ENCODE measurements around the gene MYCBP2. TPM values are rescaled to one million over a fixed set of nuclear protein-coding genes. Genes with fewer than 3 reads are reported as not detected.
"Not testable (repeated sequence)": the region's sequence is repeated elsewhere in the genome, so short reads cannot be mapped to it uniquely, and the experiment has no call there.

The MYCBP2 gene
- total and polyA plus RNA-seq, 4 donors: 12.1 to 86.4 (median 30.0) TPM

DNA sequence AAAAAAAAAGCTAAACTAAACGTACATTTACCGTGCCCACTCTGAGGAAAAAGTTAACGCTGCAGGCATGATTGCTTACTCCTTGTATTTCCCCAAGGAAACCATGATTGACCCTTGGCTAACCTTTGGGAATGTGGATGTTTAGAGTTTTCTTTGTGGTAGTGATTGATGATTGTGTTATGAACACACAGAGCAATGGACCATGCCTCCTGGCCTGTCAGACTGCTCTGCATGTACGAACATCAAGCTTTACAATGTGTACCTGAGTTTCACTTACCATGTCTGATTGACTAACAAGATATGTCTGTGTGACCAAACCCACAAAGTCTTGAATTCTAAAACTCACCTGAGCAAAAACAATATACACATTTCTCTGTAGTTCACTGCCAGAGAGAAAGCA lies 35.1 kb downstream of the MYCBP2 start:
- no peak overlapping the region for H3K4me3 ChIP-seq (ENCODE audit: low read depth in 1 of 3, low read length in 3 of 3)
- 98% methylated on average over 4 of the region's 4 CpGs for WGBS
- H3K27ac ChIP-seq (ENCODE audit: low read depth in 1 of 2, low read length in 2 of 2): no peak overlapping the region
- no peaks in the 10 kb centered on the region for H3K9me3 ChIP-seq (ENCODE audit: control insufficient read depth in 4 of 4, low read length in 3 of 4)
- peaks cover 2 to 26% (median 11%) of the 10 kb centered on the region in 4 donors for H3K36me3 ChIP-seq (ENCODE audit: control insufficient read depth in 4 of 4, insufficient read depth in 3 of 4, low read depth in 1 of 4, low read length in 3 of 4)
- H3K4me1 ChIP-seq (ENCODE audit: control insufficient read depth in 4 of 4, insufficient read depth in 4 of 4, low read length in 3 of 4): no peaks in the 10 kb centered on the region
- H3K9ac ChIP-seq (ENCODE audit: low read depth in 1 of 2, low read length in 2 of 2): no peak overlapping the region
- no peak for TF ChIP-seq EGR1 (IDR thresholded peaks at IDR 0.05; ENCODE audit: low read depth in 2 of 2)
- no peak for TF ChIP-seq SP1 (IDR thresholded peaks at IDR 0.05)
- H3K27me3 ChIP-seq (ENCODE audit: control insufficient read depth in 4 of 4, insufficient read depth in 4 of 4, low read length in 3 of 4): no peaks in the 10 kb centered on the region
- DNase-seq (ENCODE audit: low spot score): no peak

DNA sequence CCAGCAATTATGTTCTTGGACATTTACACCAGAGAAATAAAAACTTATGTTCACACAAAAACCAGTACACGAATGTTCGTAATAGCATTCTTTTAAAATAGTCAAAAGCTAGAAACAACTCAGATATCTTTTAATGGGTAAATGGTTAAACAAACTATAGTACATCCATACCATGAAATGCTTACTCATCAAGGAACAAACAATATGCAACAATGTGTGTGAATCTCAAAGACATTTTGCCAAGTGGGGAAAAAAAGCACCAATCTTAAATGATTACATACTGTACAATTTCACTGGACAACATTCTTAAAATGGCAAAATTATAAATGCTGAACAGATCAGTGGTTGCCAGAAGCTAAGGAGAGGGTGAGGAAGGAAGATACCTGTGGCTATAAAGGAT lies 36.6 kb downstream of the MYCBP2 start:
- Histone ChIP-seq H3K9ac (ENCODE audit: low read depth in 1 of 2, low read length in 2 of 2) (no peak overlapping the region), H3K4me3 (ENCODE audit: low read depth in 1 of 3, low read length in 3 of 3) (no peak overlapping the region), H3K9me3 (ENCODE audit: control insufficient read depth in 4 of 4, low read length in 3 of 4) (no peaks in the 10 kb centered on the region), H3K27me3 (ENCODE audit: control insufficient read depth in 4 of 4, insufficient read depth in 4 of 4, low read length in 3 of 4) (no peaks in the 10 kb centered on the region), H3K27ac (ENCODE audit: low read depth in 1 of 2, low read length in 2 of 2) (no peak overlapping the region), H3K4me1 (ENCODE audit: control insufficient read depth in 4 of 4, insufficient read depth in 4 of 4, low read length in 3 of 4) (no peaks in the 10 kb centered on the region), H3K36me3 (ENCODE audit: control insufficient read depth in 4 of 4, insufficient read depth in 3 of 4, low read depth in 1 of 4, low read length in 3 of 4) (peaks cover 2 to 23% (median 11%) of the 10 kb centered on the region in 4 donors)
- WGBS: 98% methylated on average over 2 of the region's 2 CpGs
- no peak for DNase-seq (ENCODE audit: low spot score)
- TF ChIP-seq YY1 (IDR thresholded peaks at IDR 0.05) (no peak), SP1 (IDR thresholded peaks at IDR 0.05) (no peak), NR2F2 (IDR thresholded peaks at IDR 0.05) (no peak), GABPA (IDR thresholded peaks at IDR 0.05 in 1 of 2, conservative IDR thresholded peaks at IDR 0.05 in 1 of 2) (no peak), RAD21 (IDR thresholded peaks at IDR 0.05) (no peak), JUND (IDR thresholded peaks at IDR 0.05) (no peak), HNF4G (IDR thresholded peaks at IDR 0.05) (no peak), FOXA1 (IDR thresholded peaks at IDR 0.05) (no peak), FOXA2 (IDR thresholded peaks at IDR 0.05) (no peak), EGR1 (IDR thresholded peaks at IDR 0.05; ENCODE audit: low read depth in 2 of 2) (no peak)
- TF ChIP-seq, protein P1, sequence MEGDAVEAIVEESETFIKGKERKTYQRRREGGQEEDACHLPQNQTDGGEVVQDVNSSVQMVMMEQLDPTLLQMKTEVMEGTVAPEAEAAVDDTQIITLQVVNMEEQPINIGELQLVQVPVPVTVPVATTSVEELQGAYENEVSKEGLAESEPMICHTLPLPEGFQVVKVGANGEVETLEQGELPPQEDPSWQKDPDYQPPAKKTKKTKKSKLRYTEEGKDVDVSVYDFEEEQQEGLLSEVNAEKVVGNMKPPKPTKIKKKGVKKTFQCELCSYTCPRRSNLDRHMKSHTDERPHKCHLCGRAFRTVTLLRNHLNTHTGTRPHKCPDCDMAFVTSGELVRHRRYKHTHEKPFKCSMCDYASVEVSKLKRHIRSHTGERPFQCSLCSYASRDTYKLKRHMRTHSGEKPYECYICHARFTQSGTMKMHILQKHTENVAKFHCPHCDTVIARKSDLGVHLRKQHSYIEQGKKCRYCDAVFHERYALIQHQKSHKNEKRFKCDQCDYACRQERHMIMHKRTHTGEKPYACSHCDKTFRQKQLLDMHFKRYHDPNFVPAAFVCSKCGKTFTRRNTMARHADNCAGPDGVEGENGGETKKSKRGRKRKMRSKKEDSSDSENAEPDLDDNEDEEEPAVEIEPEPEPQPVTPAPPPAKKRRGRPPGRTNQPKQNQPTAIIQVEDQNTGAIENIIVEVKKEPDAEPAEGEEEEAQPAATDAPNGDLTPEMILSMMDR (IDR thresholded peaks at IDR 0.05; ENCODE audit: low read depth, low read length, missing input control): no peak
- TF ChIP-seq, protein P2, sequence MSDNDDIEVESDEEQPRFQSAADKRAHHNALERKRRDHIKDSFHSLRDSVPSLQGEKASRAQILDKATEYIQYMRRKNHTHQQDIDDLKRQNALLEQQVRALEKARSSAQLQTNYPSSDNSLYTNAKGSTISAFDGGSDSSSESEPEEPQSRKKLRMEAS (IDR thresholded peaks at IDR 0.05): no peak

DNA sequence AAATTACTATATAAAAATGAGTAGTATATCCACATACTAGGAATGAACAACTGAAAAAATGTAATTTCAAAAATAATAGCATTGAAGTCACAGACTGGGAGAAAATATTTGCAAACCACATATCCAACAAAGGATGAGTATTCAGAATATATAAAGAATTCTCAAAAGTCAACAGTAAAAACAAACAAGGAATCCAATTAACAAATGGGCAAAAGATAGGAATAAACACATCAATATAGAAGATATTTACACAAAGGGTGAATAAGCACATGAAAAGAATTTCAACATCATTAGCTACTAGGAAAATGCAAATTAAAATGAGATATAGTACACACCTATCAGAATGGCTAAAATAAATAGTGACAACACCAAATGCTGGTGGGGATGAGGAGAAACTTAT lies 37.0 kb downstream of the MYCBP2 start:
- H3K27me3 ChIP-seq (ENCODE audit: control insufficient read depth in 4 of 4, insufficient read depth in 4 of 4, low read length in 3 of 4): no peaks in the 10 kb centered on the region
- no peaks in the 10 kb centered on the region for H3K4me1 ChIP-seq (ENCODE audit: control insufficient read depth in 4 of 4, insufficient read depth in 4 of 4, low read length in 3 of 4)
- H3K9ac ChIP-seq (ENCODE audit: low read depth in 1 of 2, low read length in 2 of 2): no peak overlapping the region
- H3K4me3 ChIP-seq (ENCODE audit: low read depth in 1 of 3, low read length in 3 of 3): no peak overlapping the region
- no peak for DNase-seq (ENCODE audit: low spot score)
- TF ChIP-seq GABPA (IDR thresholded peaks at IDR 0.05 in 1 of 2, conservative IDR thresholded peaks at IDR 0.05 in 1 of 2) (no peak), SP1 (IDR thresholded peaks at IDR 0.05) (no peak), RXRA (IDR thresholded peaks at IDR 0.05) (no peak)
- TF ChIP-seq, protein P1 (IDR thresholded peaks at IDR 0.05; ENCODE audit: low read depth, low read length, missing input control): no peak
- no peaks in the 10 kb centered on the region for H3K9me3 ChIP-seq (ENCODE audit: control insufficient read depth in 4 of 4, low read length in 3 of 4)
- peaks cover 2 to 23% (median 11%) of the 10 kb centered on the region in 4 donors for H3K36me3 ChIP-seq (ENCODE audit: control insufficient read depth in 4 of 4, insufficient read depth in 3 of 4, low read depth in 1 of 4, low read length in 3 of 4)
- H3K27ac ChIP-seq (ENCODE audit: low read depth in 1 of 2, low read length in 2 of 2): no peak overlapping the region

DNA sequence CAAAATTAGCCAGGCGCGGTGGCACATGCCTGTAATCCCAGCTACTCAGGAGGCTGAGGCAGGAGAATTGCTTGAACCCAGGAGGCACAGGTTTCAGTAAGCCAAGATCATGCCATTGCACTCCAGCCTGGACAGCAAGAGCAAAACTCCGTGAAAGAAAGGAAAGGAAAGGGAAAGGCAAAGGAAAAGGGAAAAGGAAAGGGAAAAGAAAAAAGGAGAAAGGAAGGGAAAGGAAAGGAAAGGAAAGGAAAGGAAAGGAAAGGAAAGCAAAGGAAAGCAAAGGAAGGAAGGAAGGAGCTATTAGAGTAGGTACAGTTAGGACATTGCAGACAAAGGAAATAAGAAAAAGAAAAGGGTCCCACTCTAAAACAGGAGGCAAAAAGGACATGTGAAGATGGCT lies 41.3 kb downstream of the MYCBP2 start:
- not testable (repeated sequence) for DNase-seq (ENCODE audit: low spot score); H3K27ac ChIP-seq (ENCODE audit: low read depth in 1 of 2, low read length in 2 of 2); H3K4me3 ChIP-seq (ENCODE audit: low read depth in 1 of 3, low read length in 3 of 3); H3K27me3 ChIP-seq (ENCODE audit: control insufficient read depth in 4 of 4, insufficient read depth in 4 of 4, low read length in 3 of 4); H3K9ac ChIP-seq (ENCODE audit: low read depth in 1 of 2, low read length in 2 of 2); H3K4me1 ChIP-seq (ENCODE audit: control insufficient read depth in 4 of 4, insufficient read depth in 4 of 4, low read length in 3 of 4); H3K9me3 ChIP-seq (ENCODE audit: control insufficient read depth in 4 of 4, low read length in 3 of 4)
- WGBS: 99% methylated on average over 3 of the region's 3 CpGs
- H3K36me3 ChIP-seq (ENCODE audit: control insufficient read depth in 4 of 4, insufficient read depth in 3 of 4, low read depth in 1 of 4, low read length in 3 of 4): peaks cover 0 to 10% (median 3%) of the 10 kb centered on the region in 4 donors

Data from liver (tissue), 9 donors.